Measurements from ENCODE around the gene FPGS. TPM values are rescaled to one million over a fixed set of nuclear protein-coding genes. Genes with fewer than 3 reads are reported as not detected.

Gene FPGS
- total and polyA plus RNA-seq, 2 of the 4 experiments (the other 2 are of a cell fraction): 43.9 to 75.7 TPM

GRCh38 chr9:127771570-127772189, 31.0 kb upstream of the FPGS start:
- no peak overlapping the region for H2BK5ac ChIP-seq (ENCODE audit: low read depth, low read length, poor library complexity, severe bottlenecking)
- ChIA-PET POLR2A (ENCODE audit: unreplicated experiment) (interaction anchor here (0.8 kb wide), 1 partner anchor 21 kb away, joined by 3 read pairs; no protein-coding TSS in a partner anchor), CTCF (no interaction called here)
- TF ChIP-seq MAFK (IDR thresholded peaks at IDR 0.05; ENCODE audit: low read depth, low read length): no peak
- no peak for TF ChIP-seq CTCF (conservative IDR thresholded peaks at IDR 0.05; ENCODE audit: low read depth, low read length)
- TF ChIP-seq BHLHE40 (IDR thresholded peaks at IDR 0.05; ENCODE audit: low read depth, low read length): no peak
- no peak for TF ChIP-seq RAD21 (IDR thresholded peaks at IDR 0.05; ENCODE audit: low read length)
- TF ChIP-seq POLR2A (IDR thresholded peaks at IDR 0.05; ENCODE audit: low read depth, low read length): no peak
- TF ChIP-seq CEBPB (IDR thresholded peaks at IDR 0.05; ENCODE audit: low read depth, low read length): no peak
- TF ChIP-seq SMC3 (IDR thresholded peaks at IDR 0.05; ENCODE audit: low read depth, low read length): no peak
- no peak for TF ChIP-seq FOS (IDR thresholded peaks at IDR 0.05; ENCODE audit: low read depth, low read length)
- TF ChIP-seq NFE2L2 (IDR thresholded peaks at IDR 0.05; ENCODE audit: low read depth, low read length): no peak
- peaks cover 2% of the 10 kb centered on the region; the same call in 1 of the 2 replicates for H3K4me1 ChIP-seq (ENCODE audit: control insufficient read depth, insufficient read depth, low read length)
- no peak overlapping the region for H2BK15ac ChIP-seq (ENCODE audit: low read depth, low read length)
- H2AK9ac ChIP-seq (replicated peaks; ENCODE audit: low read depth, low read length, poor library complexity): peak overlapping the region; percentile 73
- H2AK5ac ChIP-seq (ENCODE audit: low read depth, low read length): no peak overlapping the region
- H3K23ac ChIP-seq (ENCODE audit: low read depth, low read length): 0 out of 2 replicates have a peak overlapping the region, but pooled peaks have one; percentile 8
- H2BK120ac ChIP-seq (ENCODE audit: low read depth, low read length): no peak overlapping the region
- H4K8ac ChIP-seq (ENCODE audit: low read depth in 2 of 2, low read length in 2 of 2): 0 out of 4 replicates have a peak overlapping the region, but pooled peaks of 1 of the 2 experiments have one; percentile 38
- no peak overlapping the region for H3K18ac ChIP-seq (ENCODE audit: low read depth, low read length)
- DNase-seq (no peak), ATAC-seq (ENCODE audit: low read depth) (no peak)
- WGBS, 2 experiments (ENCODE audit: extremely low coverage in 2 of 2, insufficient read length in 1 of 2): no CpG with 5 or more reads among the region's 19 CpGs
- H3K56ac ChIP-seq (ENCODE audit: extremely low read depth, insufficient read depth, low read length): no peak overlapping the region
- intact Hi-C loops (cut with micrococcal nuclease) (no loop called here), dilution Hi-C loops (cut with HindIII; ENCODE audit: low sequenced_read_pairs, unreplicated experiment) (no loop called here), in situ Hi-C loops (cut with MboI; ENCODE audit: low sequenced_read_pairs) (no loop called here)
- no peaks in the 10 kb centered on the region for H3K36me3 ChIP-seq (ENCODE audit: control insufficient read depth, insufficient read depth, low read length)
- peak overlapping the region; percentile 35 for H3K4me3 ChIP-seq (ENCODE audit: insufficient read depth, low read depth, low read length)
- no peak overlapping the region for H3K4ac ChIP-seq (ENCODE audit: low read depth, low read length)
- H3K4me2 ChIP-seq (ENCODE audit: low read depth, low read length): peak overlapping the region; percentile 90
- H4K5ac ChIP-seq (ENCODE audit: low read depth, low read length): no peak overlapping the region
- no peak overlapping the region for H3K9ac ChIP-seq (ENCODE audit: low read depth, low read length)
- H3K27me3 ChIP-seq (ENCODE audit: control insufficient read depth, insufficient read depth, low read length): peaks cover 7% of the 10 kb centered on the region
- H4K91ac ChIP-seq (ENCODE audit: insufficient read depth, low read depth, low read length): no peak overlapping the region
- no TSS peak for BruUV-seq (replicated peaks)
- H2BK20ac ChIP-seq (ENCODE audit: low read depth, low read length): no peak overlapping the region
- no peaks in the 10 kb centered on the region for H3K9me3 ChIP-seq (ENCODE audit: control insufficient read depth, insufficient read depth, low read length)
- no peaks in the 10 kb centered on the region for H3K79me1 ChIP-seq (ENCODE audit: low read depth in 1 of 2, low read length in 2 of 2)
- no peak overlapping the region for H3K27ac ChIP-seq (ENCODE audit: insufficient read depth, low read length)
- no peaks in the 10 kb centered on the region for H4K20me1 ChIP-seq (ENCODE audit: insufficient read depth, low read length)
- H3K14ac ChIP-seq (replicated peaks; ENCODE audit: low read depth, low read length): no peak overlapping the region
- H3K9me1 ChIP-seq (ENCODE audit: insufficient read depth, low read length): no peaks in the 10 kb centered on the region; the same call in 1 of the 2 replicates
- peak overlapping the region; percentile 94 for H2AFZ ChIP-seq (replicated peaks; ENCODE audit: low read length, poor library complexity)
